Astrocyte of the cerebellum (primary cell): ENCODE data around the gene SLC6A3.

Experiments
- DNase-seq: peaks from one replicate; pipeline ENCODE4 v3.0.0-alpha.2; 2011; ENCODE audit warnings: low read depth
- H3K4me3 ChIP-seq: 2 replicates; pipeline ENCODE4 v1.5.1; 2011; ENCODE audit warnings: mild to moderate bottlenecking, low read depth, low read length, moderate library complexity
- CTCF ChIP-seq: IDR thresholded peaks from 2 replicates; pipeline ENCODE4 v1.5.1; 2012; ENCODE audit warnings: low read length, low read depth, moderate library complexity, mild to moderate bottlenecking; ENCODE audit errors: missing control alignments
- in situ Hi-C: cut with HindIII; loops from 2 replicates; pipeline ENCODE4 v1.10.0; 2017; ENCODE audit warnings: low sequenced_read_pairs

SLC6A3 gene

GRCh38 chr5:1438871-1439270, 6.4 kb downstream of the SLC6A3 start:
- DNase-seq = no peak
- no peak for TF ChIP-seq CTCF
- H3K4me3 ChIP-seq = no peak overlapping the region
- in situ Hi-C loops = no loop called here

- in situ Hi-C loops = no loop called here
- no peak for TF ChIP-seq CTCF
- no peak for DNase-seq
- no peak overlapping the region for H3K4me3 ChIP-seq
Observed at GRCh38 chr5:1437876-1438559, 7.2 kb downstream of the SLC6A3 start.

- TF ChIP-seq CTCF = no peak
- DNase-seq = no peak
- no peak overlapping the region for H3K4me3 ChIP-seq
- in situ Hi-C loops = no loop called here
Observed at GRCh38 chr5:1437226-1437829, 7.9 kb downstream of the SLC6A3 start.

- in situ Hi-C loops = no loop called here
- no peak overlapping the region for H3K4me3 ChIP-seq
- DNase-seq = no peak
- TF ChIP-seq CTCF = no peak
Observed at GRCh38 chr5:1436681-1437080, 8.6 kb downstream of the SLC6A3 start.

- in situ Hi-C loops = no loop called here
- no peak for DNase-seq
- TF ChIP-seq CTCF = no peak
- no peak overlapping the region for H3K4me3 ChIP-seq
Observed at GRCh38 chr5:1436036-1436435, 9.2 kb downstream of the SLC6A3 start.

- H3K4me3 ChIP-seq = no peak overlapping the region
- in situ Hi-C loops = no loop called here
- no peak for TF ChIP-seq CTCF
- no peak for DNase-seq
Observed at GRCh38 chr5:1435369-1435768, 9.9 kb downstream of the SLC6A3 start.
